ENCODE measurements around the gene SCARB1.

Gene SCARB1

DNA sequence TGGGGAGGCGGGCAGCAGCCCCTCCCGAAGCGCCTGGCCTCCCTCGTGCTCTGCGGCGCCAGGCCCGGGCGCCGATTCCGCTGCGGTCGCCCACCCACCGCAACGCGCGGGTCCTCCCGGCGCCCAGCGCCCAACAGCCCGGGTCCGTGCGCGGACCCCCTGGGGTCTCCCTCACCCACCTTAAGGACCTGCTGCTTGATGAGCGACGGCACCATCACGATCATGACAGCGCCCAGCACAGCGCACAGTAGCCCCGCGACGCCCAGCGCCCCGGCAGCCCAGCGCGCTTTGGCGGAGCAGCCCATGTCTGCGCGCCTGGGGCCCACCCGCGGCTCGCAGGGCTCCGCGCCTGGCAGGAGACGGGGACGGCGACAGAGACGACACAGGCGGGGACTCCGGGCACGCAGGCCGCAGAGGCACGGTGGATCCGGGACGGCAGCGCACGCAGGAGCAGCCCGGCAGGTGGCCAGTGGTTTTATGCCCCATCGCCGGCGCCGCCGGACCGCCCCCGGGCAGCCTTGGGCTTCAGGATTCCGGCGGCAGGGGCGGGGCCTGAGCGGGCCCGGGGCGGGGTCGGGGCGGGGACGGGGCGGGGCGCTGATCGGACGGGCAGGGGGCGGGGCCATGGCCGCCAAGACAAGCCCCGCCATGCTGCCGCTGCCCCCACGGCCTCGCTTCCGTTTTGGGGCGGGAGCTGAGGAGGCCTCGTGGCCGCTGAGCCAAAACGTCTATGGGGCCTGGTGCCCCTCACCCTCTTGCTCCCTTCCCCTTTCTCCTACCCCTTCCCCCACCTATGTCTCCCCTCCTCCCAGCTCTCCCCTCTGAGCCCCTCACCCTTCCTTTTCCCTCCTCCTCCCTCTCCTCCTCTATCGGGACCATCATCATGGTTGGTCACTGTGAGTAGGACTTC is at the start of gene SCARB1 (continued):
- peak; percentile 52 for TF ChIP-seq ZNF600 (tag by site-specific recombination; IDR thresholded peaks at IDR 0.05)
- TF ChIP-seq WT1 (tag by site-specific recombination; IDR thresholded peaks at IDR 0.05), result peak; percentile 42; the same call in 1 of the 2 replicates
- TF ChIP-seq ZNF2 (tag by site-specific recombination; IDR thresholded peaks at IDR 0.05), result peak; percentile 57; the same call in 1 of the 2 replicates
- TF ChIP-seq KLF8 (tag by site-specific recombination; IDR thresholded peaks at IDR 0.05), result peak; percentile 64; the same call in 1 of the 2 replicates
- TF ChIP-seq, protein P1, sequence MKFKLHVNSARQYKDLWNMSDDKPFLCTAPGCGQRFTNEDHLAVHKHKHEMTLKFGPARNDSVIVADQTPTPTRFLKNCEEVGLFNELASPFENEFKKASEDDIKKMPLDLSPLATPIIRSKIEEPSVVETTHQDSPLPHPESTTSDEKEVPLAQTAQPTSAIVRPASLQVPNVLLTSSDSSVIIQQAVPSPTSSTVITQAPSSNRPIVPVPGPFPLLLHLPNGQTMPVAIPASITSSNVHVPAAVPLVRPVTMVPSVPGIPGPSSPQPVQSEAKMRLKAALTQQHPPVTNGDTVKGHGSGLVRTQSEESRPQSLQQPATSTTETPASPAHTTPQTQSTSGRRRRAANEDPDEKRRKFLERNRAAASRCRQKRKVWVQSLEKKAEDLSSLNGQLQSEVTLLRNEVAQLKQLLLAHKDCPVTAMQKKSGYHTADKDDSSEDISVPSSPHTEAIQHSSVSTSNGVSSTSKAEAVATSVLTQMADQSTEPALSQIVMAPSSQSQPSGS (tag by site-specific recombination; IDR thresholded peaks at IDR 0.05; ENCODE audit: low read depth), result no peak
- no peak for TF ChIP-seq EGR2 (tag by site-specific recombination; IDR thresholded peaks at IDR 0.05; ENCODE audit: low read depth)
- TF ChIP-seq ZNF555 (tag by site-specific recombination; conservative IDR thresholded peaks at IDR 0.05), result no peak
- TF ChIP-seq FEZF1 (tag by site-specific recombination; IDR thresholded peaks at IDR 0.05), result no peak
- TF ChIP-seq, protein P2, sequence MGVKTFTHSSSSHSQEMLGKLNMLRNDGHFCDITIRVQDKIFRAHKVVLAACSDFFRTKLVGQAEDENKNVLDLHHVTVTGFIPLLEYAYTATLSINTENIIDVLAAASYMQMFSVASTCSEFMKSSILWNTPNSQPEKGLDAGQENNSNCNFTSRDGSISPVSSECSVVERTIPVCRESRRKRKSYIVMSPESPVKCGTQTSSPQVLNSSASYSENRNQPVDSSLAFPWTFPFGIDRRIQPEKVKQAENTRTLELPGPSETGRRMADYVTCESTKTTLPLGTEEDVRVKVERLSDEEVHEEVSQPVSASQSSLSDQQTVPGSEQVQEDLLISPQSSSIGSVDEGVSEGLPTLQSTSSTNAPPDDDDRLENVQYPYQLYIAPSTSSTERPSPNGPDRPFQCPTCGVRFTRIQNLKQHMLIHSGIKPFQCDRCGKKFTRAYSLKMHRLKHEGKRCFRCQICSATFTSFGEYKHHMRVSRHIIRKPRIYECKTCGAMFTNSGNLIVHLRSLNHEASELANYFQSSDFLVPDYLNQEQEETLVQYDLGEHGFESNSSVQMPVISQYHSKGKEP (tag by site-specific recombination; IDR thresholded peaks at IDR 0.05), result no peak
- TF ChIP-seq ZNF792 (tag by site-specific recombination; IDR thresholded peaks at IDR 0.05), result 0 out of 2 replicates have a peak, but pooled peaks have one; percentile 59
- no peak for TF ChIP-seq ZNF248 (tag by site-specific recombination; IDR thresholded peaks at IDR 0.05)
- peak; percentile 63 for TF ChIP-seq IKZF3 (tag by site-specific recombination; IDR thresholded peaks at IDR 0.05)
- TF ChIP-seq ZBTB1 (tag by site-specific recombination; IDR thresholded peaks at IDR 0.05), result peak; percentile 88; the same call in 1 of the 2 replicates
- TF ChIP-seq ZBTB48 (tag by site-specific recombination; IDR thresholded peaks at IDR 0.05), result peak; percentile 49; the same call in 1 of the 2 replicates
- TF ChIP-seq OSR2 (tag by site-specific recombination; IDR thresholded peaks at IDR 0.05), result peak; percentile 90
- TF ChIP-seq YY2 (tag by site-specific recombination; IDR thresholded peaks at IDR 0.05), result peak; percentile 64; the same call in 1 of the 2 replicates
- TF ChIP-seq ZNF114 (tag by site-specific recombination; IDR thresholded peaks at IDR 0.05), result no peak
- peak; percentile 81 for TF ChIP-seq ZNF560 (tag by site-specific recombination; IDR thresholded peaks at IDR 0.05; ENCODE audit: borderline replicate concordance)
- TF ChIP-seq ZNF585B (tag by site-specific recombination; IDR thresholded peaks at IDR 0.05), result peak; percentile 67
- TF ChIP-seq ZNF132 (tag by site-specific recombination; IDR thresholded peaks at IDR 0.05; ENCODE audit: borderline replicate concordance), result no peak
- no peak for TF ChIP-seq ZNF549 (tag by site-specific recombination; IDR thresholded peaks at IDR 0.05)
- TF ChIP-seq, protein P3, sequence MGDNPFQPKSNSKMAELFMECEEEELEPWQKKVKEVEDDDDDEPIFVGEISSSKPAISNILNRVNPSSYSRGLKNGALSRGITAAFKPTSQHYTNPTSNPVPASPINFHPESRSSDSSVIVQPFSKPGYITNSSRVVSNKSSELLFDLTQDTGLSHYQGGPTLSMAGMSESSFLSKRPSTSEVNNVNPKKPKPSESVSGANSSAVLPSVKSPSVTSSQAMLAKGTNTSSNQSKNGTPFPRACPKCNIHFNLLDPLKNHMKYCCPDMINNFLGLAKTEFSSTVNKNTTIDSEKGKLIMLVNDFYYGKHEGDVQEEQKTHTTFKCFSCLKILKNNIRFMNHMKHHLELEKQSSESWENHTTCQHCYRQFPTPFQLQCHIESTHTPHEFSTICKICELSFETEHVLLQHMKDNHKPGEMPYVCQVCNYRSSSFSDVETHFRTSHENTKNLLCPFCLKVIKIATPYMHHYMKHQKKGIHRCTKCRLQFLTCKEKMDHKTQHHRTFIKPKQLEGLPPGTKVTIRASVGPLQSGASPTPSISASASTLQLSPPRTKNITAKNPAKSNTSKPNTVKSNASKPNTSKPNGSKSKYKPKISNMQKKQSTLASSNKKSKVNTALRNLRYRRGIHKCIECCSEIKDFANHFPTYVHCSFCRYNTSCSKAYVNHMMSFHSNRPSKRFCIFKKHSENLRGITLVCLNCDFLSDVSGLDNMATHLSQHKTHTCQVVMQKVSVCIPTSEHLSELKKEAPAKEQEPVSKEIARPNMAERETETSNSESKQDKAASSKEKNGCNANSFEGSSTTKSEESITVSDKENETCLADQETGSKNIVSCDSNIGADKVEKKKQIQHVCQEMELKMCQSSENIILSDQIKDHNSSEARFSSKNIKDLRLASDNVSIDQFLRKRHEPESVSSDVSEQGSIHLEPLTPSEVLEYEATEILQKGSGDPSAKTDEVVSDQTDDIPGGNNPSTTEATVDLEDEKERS (tag by site-specific recombination; IDR thresholded peaks at IDR 0.05), result no peak
- TF ChIP-seq, protein P4, sequence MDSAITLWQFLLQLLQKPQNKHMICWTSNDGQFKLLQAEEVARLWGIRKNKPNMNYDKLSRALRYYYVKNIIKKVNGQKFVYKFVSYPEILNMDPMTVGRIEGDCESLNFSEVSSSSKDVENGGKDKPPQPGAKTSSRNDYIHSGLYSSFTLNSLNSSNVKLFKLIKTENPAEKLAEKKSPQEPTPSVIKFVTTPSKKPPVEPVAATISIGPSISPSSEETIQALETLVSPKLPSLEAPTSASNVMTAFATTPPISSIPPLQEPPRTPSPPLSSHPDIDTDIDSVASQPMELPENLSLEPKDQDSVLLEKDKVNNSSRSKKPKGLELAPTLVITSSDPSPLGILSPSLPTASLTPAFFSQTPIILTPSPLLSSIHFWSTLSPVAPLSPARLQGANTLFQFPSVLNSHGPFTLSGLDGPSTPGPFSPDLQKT (IDR thresholded peaks at IDR 0.05; ENCODE audit: borderline replicate concordance, low read depth, low read length), result no peak
- TF ChIP-seq ZXDB (tag by site-specific recombination; IDR thresholded peaks at IDR 0.05), result peak; percentile 81
- TF ChIP-seq, protein P5, sequence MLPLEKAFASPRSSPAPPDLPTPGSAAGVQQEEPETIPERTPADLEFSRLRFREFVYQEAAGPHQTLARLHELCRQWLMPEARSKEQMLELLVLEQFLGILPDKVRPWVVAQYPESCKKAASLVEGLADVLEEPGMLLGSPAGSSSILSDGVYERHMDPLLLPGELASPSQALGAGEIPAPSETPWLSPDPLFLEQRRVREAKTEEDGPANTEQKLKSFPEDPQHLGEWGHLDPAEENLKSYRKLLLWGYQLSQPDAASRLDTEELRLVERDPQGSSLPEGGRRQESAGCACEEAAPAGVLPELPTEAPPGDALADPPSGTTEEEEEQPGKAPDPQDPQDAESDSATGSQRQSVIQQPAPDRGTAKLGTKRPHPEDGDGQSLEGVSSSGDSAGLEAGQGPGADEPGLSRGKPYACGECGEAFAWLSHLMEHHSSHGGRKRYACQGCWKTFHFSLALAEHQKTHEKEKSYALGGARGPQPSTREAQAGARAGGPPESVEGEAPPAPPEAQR (tag by site-specific recombination; IDR thresholded peaks at IDR 0.05), result peak; percentile 54; the same call in 1 of the 2 replicates
- no peak for TF ChIP-seq ZNF48 (tag by site-specific recombination; IDR thresholded peaks at IDR 0.05)
- no peak for TF ChIP-seq BCL11A (tag by site-specific recombination; IDR thresholded peaks at IDR 0.05; ENCODE audit: low read depth)
- peak; percentile 87; the same call in 1 of the 2 replicates for TF ChIP-seq ZNF768 (tag by site-specific recombination; IDR thresholded peaks at IDR 0.05)
- TF ChIP-seq ZNF629 (tag by site-specific recombination; IDR thresholded peaks at IDR 0.05), result no peak
- TF ChIP-seq ZFP69B (tag by site-specific recombination; IDR thresholded peaks at IDR 0.05), result peak; percentile 94
- peak; percentile 75 for TF ChIP-seq ZNF335 (tag by site-specific recombination; conservative IDR thresholded peaks at IDR 0.05)
